Cortex of kidney (tissue), 1 donor: ENCODE measurements around the gene PARD3.

Experiments used
- DNase-seq: peaks from one replicate; lab custom pipeline; 2025; lab: John Stamatoyannopoulos, UW

PARD3 gene

GRCh38 chr10:34580214-34580613, 234.9 kb downstream of the PARD3 start:
- no peak for DNase-seq

- DNase-seq = no peak
Observed at GRCh38 chr10:34578468-34578867, 236.6 kb downstream of the PARD3 start.

GRCh38 chr10:34576797-34577196, 238.3 kb downstream of the PARD3 start:
- DNase-seq = no peak

GRCh38 chr10:34575882-34576281, 239.2 kb downstream of the PARD3 start:
- DNase-seq = no peak

- no peak for DNase-seq
Observed at GRCh38 chr10:34574353-34574934, 240.7 kb downstream of the PARD3 start.

- DNase-seq = no peak
Observed at GRCh38 chr10:34570887-34571286, 244.2 kb downstream of the PARD3 start.

- no peak for DNase-seq
Observed at GRCh38 chr10:34567659-34568253, 247.3 kb downstream of the PARD3 start.

GRCh38 chr10:34565934-34566333, 249.2 kb downstream of the PARD3 start:
- DNase-seq = no peak

GRCh38 chr10:34558093-34558583, 257.0 kb downstream of the PARD3 start:
- DNase-seq = no peak

GRCh38 chr10:34557173-34557572, 257.9 kb downstream of the PARD3 start:
- no peak for DNase-seq

- DNase-seq = no peak
Observed at GRCh38 chr10:34555653-34556052, 259.4 kb downstream of the PARD3 start.

- DNase-seq = no peak
Observed at GRCh38 chr10:34553747-34554146, 261.3 kb downstream of the PARD3 start.

- no peak for DNase-seq
Observed at GRCh38 chr10:34551295-34551694, 263.8 kb downstream of the PARD3 start.

- DNase-seq = no peak
Observed at GRCh38 chr10:34549953-34550352, 265.1 kb downstream of the PARD3 start.

- no peak for DNase-seq
Observed at GRCh38 chr10:34549001-34549400, 266.1 kb downstream of the PARD3 start.

GRCh38 chr10:34548466-34548865, 266.6 kb downstream of the PARD3 start:
- DNase-seq = no peak

GRCh38 chr10:34547695-34548094, 267.4 kb downstream of the PARD3 start:
- DNase-seq = no peak

GRCh38 chr10:34547291-34547690, 267.8 kb downstream of the PARD3 start:
- DNase-seq = no peak

- no peak for DNase-seq
Observed at GRCh38 chr10:34544400-34544799, 270.7 kb downstream of the PARD3 start.

- DNase-seq = no peak
Observed at GRCh38 chr10:34543716-34544115, 271.4 kb downstream of the PARD3 start.

- DNase-seq = no peak
Observed at GRCh38 chr10:34540492-34540891, 274.6 kb downstream of the PARD3 start.

GRCh38 chr10:34539533-34540315, 275.4 kb downstream of the PARD3 start:
- DNase-seq = no peak

GRCh38 chr10:34538281-34538829, 276.7 kb downstream of the PARD3 start:
- no peak for DNase-seq
